ENCODE results near the gene PDE6A.

DNA sequence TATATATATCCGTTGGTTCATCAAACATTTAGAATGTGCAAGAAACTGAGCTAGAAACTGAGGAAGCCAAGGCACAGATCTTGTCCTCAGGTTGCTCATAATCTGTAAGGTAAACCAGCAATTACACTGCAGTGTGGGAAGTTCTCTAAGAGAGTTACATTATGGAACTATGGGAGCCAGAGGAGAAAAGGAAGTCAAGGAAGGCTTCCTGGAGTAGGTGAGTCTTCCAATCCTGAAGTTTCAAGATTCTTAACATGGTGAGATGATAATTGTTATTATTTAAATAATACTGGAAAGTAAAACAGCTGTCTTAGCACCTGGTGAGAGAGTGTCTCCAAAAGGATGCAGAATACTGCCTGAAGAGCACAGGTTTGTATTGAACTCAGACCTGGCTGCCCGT lies 44.2 kb downstream of the PDE6A start:
- no peak for TF ChIP-seq POLR2A (IDR thresholded peaks at IDR 0.05; ENCODE audit: low read length)
- no peak for TF ChIP-seq GATA1 (IDR thresholded peaks at IDR 0.05; ENCODE audit: low read depth, low read length)

Data from erythroblast (primary cell).